ENCODE results near the gene CREB3L1.
"Not testable (repeated sequence)": the region's sequence is repeated elsewhere in the genome, so short reads cannot be mapped to it uniquely, and the experiment has no call there.

CREB3L1 gene

DNA sequence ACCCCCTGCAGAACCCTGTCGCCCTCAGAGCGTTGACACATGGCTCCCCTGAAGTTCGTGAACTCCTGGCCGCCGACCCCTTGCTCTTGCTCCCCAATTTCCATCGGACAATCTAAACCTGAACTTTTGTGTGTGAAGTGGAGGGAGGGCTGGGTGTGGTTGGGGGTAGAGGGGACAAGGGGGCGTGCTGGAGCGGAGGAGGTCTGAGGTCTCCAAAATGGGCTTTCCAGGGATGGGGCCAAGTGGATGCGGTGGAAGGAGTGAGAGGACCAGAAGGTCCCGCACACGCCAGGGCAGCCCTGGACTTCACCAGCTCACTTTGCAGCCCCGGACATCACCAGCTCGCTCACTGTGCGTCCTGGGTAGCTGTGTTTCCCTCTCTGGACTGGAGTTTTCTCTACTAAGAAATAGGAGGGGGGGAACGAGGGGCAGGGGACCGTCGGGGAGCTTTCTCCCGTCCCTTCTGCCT, 18.6 kb downstream of the CREB3L1 start:
- no peak for TF ChIP-seq ZNF8 (CRISPR knock-in tag; IDR thresholded peaks at IDR 0.05)
- TF ChIP-seq TOX (CRISPR knock-in tag; IDR thresholded peaks at IDR 0.05; ENCODE audit: borderline replicate concordance): no peak
- TF ChIP-seq ARNTL (CRISPR knock-in tag; IDR thresholded peaks at IDR 0.05; ENCODE audit: borderline replicate concordance, low read depth): no peak
- TF ChIP-seq, protein P1, sequence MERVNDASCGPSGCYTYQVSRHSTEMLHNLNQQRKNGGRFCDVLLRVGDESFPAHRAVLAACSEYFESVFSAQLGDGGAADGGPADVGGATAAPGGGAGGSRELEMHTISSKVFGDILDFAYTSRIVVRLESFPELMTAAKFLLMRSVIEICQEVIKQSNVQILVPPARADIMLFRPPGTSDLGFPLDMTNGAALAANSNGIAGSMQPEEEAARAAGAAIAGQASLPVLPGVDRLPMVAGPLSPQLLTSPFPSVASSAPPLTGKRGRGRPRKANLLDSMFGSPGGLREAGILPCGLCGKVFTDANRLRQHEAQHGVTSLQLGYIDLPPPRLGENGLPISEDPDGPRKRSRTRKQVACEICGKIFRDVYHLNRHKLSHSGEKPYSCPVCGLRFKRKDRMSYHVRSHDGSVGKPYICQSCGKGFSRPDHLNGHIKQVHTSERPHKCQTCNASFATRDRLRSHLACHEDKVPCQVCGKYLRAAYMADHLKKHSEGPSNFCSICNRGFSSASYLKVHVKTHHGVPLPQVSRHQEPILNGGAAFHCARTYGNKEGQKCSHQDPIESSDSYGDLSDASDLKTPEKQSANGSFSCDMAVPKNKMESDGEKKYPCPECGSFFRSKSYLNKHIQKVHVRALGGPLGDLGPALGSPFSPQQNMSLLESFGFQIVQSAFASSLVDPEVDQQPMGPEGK (CRISPR knock-in tag; IDR thresholded peaks at IDR 0.05; ENCODE audit: borderline replicate concordance): no peak
- TF ChIP-seq, protein P2, sequence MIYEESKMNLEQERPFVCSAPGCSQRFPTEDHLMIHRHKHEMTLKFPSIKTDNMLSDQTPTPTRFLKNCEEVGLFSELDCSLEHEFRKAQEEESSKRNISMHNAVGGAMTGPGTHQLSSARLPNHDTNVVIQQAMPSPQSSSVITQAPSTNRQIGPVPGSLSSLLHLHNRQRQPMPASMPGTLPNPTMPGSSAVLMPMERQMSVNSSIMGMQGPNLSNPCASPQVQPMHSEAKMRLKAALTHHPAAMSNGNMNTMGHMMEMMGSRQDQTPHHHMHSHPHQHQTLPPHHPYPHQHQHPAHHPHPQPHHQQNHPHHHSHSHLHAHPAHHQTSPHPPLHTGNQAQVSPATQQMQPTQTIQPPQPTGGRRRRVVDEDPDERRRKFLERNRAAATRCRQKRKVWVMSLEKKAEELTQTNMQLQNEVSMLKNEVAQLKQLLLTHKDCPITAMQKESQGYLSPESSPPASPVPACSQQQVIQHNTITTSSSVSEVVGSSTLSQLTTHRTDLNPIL (CRISPR knock-in tag; IDR thresholded peaks at IDR 0.05; ENCODE audit: low read depth): no peak
- no peak for ATAC-seq

- TF ChIP-seq, protein P2 (CRISPR knock-in tag; IDR thresholded peaks at IDR 0.05; ENCODE audit: low read depth): no peak
- TF ChIP-seq ZFP3 (CRISPR knock-in tag; IDR thresholded peaks at IDR 0.05): 0 out of 2 replicates have a peak, but pooled peaks have one; percentile 14
- ATAC-seq: peak; percentile 40
Observed at GRCh38 chr11:46296528-46297448, 19.3 kb downstream of the CREB3L1 start.

- ATAC-seq: no peak
- TF ChIP-seq ZNF565 (CRISPR knock-in tag; conservative IDR thresholded peaks at IDR 0.05; ENCODE audit: low read depth) (no peak), PPARA (CRISPR knock-in tag; IDR thresholded peaks at IDR 0.05; ENCODE audit: borderline replicate concordance) (no peak), GLIS3 (CRISPR knock-in tag; IDR thresholded peaks at IDR 0.05) (no peak), TCF4 (CRISPR knock-in tag; IDR thresholded peaks at IDR 0.05; ENCODE audit: borderline replicate concordance) (no peak), CSDC2 (CRISPR knock-in tag; IDR thresholded peaks at IDR 0.05) (no peak), BACH2 (CRISPR knock-in tag; IDR thresholded peaks at IDR 0.05; ENCODE audit: borderline replicate concordance) (no peak), ZNF8 (CRISPR knock-in tag; IDR thresholded peaks at IDR 0.05) (no peak)
- TF ChIP-seq, protein P2 (CRISPR knock-in tag; IDR thresholded peaks at IDR 0.05; ENCODE audit: low read depth): no peak
Observed at GRCh38 chr11:46298699-46299433, 21.4 kb downstream of the CREB3L1 start.

DNA sequence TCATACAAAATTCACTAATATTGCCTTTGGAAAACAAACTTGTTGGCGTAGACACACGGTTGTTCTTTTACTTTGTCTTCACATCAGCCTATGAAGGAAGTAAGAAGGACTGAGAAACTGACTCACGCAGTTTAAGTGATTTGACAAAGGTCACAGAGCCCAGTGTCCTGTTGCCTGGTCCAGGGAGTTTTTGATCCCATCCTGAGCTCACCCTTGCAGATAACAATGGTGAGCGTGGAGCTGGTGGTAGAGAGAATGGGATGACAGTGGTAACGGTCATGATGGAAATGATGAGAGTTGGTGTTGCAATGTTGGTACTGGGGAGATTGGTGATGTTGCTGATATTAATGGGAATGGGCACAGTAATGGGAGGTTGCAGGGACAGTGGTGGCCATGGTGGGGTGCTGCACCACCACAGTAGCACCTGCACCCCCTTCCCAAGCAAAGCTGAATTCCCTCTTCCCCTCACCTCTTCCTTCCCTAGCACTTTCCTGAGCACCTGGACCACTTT, 22.0 kb downstream of the CREB3L1 start:
- no peak for ATAC-seq
- no peak for TF ChIP-seq BACH2 (CRISPR knock-in tag; IDR thresholded peaks at IDR 0.05; ENCODE audit: borderline replicate concordance)

- no peak for ATAC-seq
- TF ChIP-seq PPARA (CRISPR knock-in tag; IDR thresholded peaks at IDR 0.05; ENCODE audit: borderline replicate concordance): no peak
- no peak for TF ChIP-seq ESRRG (CRISPR knock-in tag; IDR thresholded peaks at IDR 0.05)
Observed at GRCh38 chr11:46300270-46300669, 22.8 kb downstream of the CREB3L1 start.

DNA sequence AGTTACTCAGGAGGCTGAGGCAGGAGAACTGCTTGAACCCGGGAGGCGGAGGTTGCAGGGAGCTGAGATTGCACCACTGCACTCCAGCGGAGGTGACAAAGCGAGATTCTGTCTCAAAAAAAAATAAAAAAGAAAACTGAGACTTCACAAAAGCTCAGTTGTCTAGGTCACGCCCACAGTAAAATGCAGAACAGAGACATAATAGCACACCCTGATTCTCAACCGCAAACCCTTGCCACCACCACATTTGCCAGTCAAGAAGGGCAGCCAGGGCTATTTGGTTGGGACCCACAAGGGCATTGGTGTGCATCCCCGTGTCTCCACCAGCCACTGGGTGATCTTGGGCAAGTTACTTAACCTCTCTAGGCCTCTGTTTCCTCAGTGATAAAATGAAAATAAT, 25.4 kb downstream of the CREB3L1 start:
- TF ChIP-seq CSDC2 (CRISPR knock-in tag; IDR thresholded peaks at IDR 0.05) (no peak), CSRNP3 (CRISPR knock-in tag; IDR thresholded peaks at IDR 0.05) (no peak), TCF4 (CRISPR knock-in tag; IDR thresholded peaks at IDR 0.05; ENCODE audit: borderline replicate concordance) (no peak)
- TF ChIP-seq, protein P2 (CRISPR knock-in tag; IDR thresholded peaks at IDR 0.05; ENCODE audit: low read depth): no peak
- no peak for ATAC-seq

GRCh38 chr11:46304036-46304435, 26.6 kb downstream of the CREB3L1 start:
- ATAC-seq: not testable (repeated sequence)

All from SK-N-SH treated with all-trans-retinoic acid at 6 μM for 48 hours (cell line).